Measurements from ENCODE around the gene B4GALNT3.

B4GALNT3 gene

GRCh38 chr12:593396-594270 lies 133.9 kb downstream of the B4GALNT3 start:
- no peak for DNase-seq (ENCODE audit: low spot score)

- DNase-seq (ENCODE audit: low spot score): no peak
Observed at GRCh38 chr12:597926-598568, 138.3 kb downstream of the B4GALNT3 start.

DNA sequence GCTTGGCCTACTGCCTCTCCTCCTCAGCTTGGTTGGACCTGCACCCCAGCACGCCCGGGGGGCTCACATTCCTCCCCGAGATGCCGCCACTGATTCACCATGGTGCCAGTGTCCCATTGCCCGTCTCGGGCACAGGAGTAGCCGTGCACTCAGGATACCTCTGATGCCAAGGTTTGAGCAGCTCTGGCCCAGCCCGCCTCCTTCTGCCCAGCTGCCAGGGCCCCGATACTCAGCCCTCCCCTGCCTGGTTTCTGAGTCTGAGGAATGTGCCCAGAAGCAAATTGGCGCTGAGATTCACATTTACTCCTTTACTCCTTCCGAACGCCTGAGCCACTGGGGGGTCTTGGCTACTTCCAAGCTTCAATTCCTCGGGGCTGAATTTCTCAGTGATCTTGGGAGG lies 140.0 kb downstream of the B4GALNT3 start:
- no peak for DNase-seq (ENCODE audit: low spot score)

- DNase-seq (ENCODE audit: low spot score): no peak
Observed at GRCh38 chr12:601976-602699, 142.4 kb downstream of the B4GALNT3 start.

- DNase-seq (ENCODE audit: low spot score): no peak
Observed at GRCh38 chr12:602700-603068, 142.9 kb downstream of the B4GALNT3 start.

DNA sequence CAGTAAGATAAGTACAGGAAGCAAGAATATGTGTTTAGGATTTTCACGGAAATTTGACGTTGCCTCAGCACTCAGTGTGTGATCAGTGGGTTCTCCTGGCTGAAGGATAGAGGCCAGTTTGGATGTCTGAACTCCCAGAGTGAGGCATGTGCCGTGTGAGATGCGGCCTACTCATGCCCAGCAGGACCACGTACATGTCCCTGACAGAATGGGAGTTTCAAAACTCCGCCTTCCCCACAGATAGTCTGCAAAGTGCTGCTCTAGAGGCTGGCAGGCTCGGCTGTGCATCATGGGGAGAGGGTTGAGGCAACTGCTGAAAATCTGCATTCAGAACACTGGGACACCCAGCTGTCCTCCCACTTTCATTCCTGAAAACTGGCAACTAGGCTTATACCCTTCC lies 145.2 kb downstream of the B4GALNT3 start:
- DNase-seq (ENCODE audit: low spot score): no peak

DNA sequence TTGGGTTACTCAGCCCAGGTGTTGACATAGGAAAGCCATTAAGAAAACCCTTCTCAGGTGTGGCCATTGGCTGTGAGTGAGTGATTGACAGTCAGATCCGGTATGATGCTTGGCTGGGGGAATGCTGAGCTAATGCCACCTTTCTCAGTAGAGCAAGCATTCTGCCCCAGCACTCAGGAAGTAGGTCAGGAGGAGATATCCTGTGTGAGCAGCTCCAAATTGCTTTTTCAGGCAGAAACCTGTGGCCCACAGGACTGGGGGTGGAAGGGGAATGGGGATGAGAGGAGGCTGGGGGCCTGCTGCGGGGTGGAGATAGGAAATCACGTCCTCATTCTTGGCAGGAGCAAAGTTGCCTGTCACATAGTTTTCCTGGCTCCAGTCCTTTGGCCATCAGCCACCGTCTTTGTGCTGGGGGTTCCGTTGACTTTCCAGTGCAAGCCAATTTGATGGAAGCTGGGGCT lies 147.8 kb downstream of the B4GALNT3 start:
- no peak for DNase-seq (ENCODE audit: low spot score)

DNA sequence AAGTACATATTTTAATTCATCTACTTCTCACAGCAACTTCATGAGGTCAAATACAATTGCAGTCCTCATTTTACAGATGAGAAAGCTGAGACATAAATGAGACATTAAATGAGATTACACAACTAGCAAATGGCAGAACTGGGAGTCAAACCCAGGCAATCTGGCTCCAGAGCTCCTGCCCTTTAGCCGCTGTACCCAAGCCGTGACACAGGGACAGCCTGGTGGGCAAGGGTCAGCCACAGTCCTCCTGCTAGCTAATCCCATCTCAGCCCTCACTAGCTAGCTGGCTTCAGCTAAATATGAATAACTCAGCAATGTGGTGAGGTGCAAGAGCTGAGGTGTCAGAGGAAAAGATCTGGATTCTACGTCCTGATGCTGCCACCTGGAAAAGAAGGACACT lies 148.7 kb downstream of the B4GALNT3 start:
- no peak for DNase-seq (ENCODE audit: low spot score)

- no peak for DNase-seq (ENCODE audit: low spot score)
Observed at GRCh38 chr12:608921-609320, 149.2 kb downstream of the B4GALNT3 start.

- no peak for DNase-seq (ENCODE audit: low spot score)
Observed at GRCh38 chr12:611721-612120, 152.0 kb downstream of the B4GALNT3 start.

DNA sequence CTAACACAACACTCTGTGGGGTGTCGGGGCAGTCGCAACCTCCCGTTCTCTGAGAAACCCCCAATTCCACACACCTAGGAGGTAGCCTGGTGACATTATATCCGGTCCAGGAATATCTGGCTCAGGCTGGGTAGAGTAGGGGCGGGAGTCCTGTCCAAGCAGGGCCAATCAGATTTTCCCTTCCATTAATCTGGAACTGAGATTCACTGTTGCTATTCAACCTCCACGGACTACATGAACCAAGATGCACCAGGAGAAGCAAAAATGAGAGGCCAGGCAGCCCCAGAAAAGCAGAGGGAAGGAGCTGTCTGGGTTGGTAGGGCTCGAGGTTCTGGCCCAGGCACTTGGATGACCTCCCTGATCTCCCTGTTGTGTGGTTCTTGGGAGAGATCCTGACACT lies 152.6 kb downstream of the B4GALNT3 start:
- DNase-seq (ENCODE audit: low spot score): no peak

DNA sequence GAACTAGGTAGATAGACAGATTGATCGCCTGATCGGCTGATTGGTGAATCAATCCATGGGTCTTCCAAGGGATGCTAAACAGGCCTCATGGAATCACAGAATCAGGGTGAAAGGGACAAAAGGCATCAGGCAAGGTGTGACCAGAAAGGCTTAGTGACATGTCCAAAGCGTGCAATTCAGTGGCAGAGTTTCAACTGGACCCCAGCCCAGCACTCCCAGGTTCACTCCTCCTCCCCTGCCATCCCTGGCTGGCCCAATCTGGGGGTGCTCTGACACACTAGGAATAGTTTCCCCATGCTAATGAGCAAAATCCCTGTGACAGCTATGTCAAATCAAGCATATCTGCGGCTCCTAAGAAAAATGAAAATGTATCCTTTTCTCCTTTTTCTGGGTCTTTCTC lies 153.1 kb downstream of the B4GALNT3 start:
- no peak for DNase-seq (ENCODE audit: low spot score)

Data from SW480 (cell line).